Osteoblast (primary cell): ENCODE results near the gene DLD. TPM values are rescaled to one million over a fixed set of nuclear protein-coding genes. Genes with fewer than 3 reads are reported as not detected.
"Not testable (repeated sequence)": the region's sequence is repeated elsewhere in the genome, so short reads cannot be mapped to it uniquely, and the experiment has no call there.

Experiments
- DNase-seq: peaks from one replicate; pipeline ENCODE4 v3.0.0; 2011; ENCODE audit warnings: low spot score, mixed read lengths; ENCODE audit not compliant: insufficient read length; ENCODE audit errors: missing footprints
- H2AFZ ChIP-seq: 2 replicates; pipeline ENCODE4 v1.6.0; 2011; ENCODE audit warnings: mild to moderate bottlenecking, low read length
- H3K27ac ChIP-seq: 2 replicates; pipeline ENCODE4 v1.5.1; 2011; ENCODE audit warnings: mild to moderate bottlenecking, low read depth, low read length, moderate library complexity
- H3K27me3 ChIP-seq: 2 replicates; pipeline ENCODE4 v1.6.0; 2012; ENCODE audit warnings: mild to moderate bottlenecking, control low read depth, inconsistent platforms, low read length, moderate library complexity; ENCODE audit not compliant: insufficient read depth
- H3K36me3 ChIP-seq: 2 replicates; pipeline ENCODE4 v1.5.1; 2011; ENCODE audit warnings: mild to moderate bottlenecking, low read length, control low read depth, moderate library complexity; ENCODE audit not compliant: insufficient read depth
- H3K4me1 ChIP-seq: 2 replicates; pipeline ENCODE4 v1.5.1; 2011; ENCODE audit warnings: mild to moderate bottlenecking, low read length, control low read depth, moderate library complexity; ENCODE audit not compliant: insufficient read depth
- H3K4me2 ChIP-seq: 2 replicates; pipeline ENCODE4 v1.6.0; 2011; ENCODE audit warnings: mild to moderate bottlenecking, low read length; ENCODE audit not compliant: insufficient read depth
- H3K4me3 ChIP-seq: fragments of 200-600 bp; sonication (generic); 3 replicates; pipeline ENCODE4 v1.5.1; 2012; ENCODE audit warnings: mild to moderate bottlenecking, low read length, inconsistent platforms; ENCODE audit not compliant: insufficient read depth
- H3K79me2 ChIP-seq: 2 replicates; pipeline ENCODE4 v1.6.0; 2012; ENCODE audit warnings: mild to moderate bottlenecking, low read length, control low read depth, inconsistent platforms; ENCODE audit not compliant: insufficient read depth
- H3K9me3 ChIP-seq: 2 replicates; pipeline ENCODE4 v1.5.1; 2011; ENCODE audit warnings: low read depth, low read length, control low read depth
- H4K20me1 ChIP-seq: 2 replicates; pipeline ENCODE4 v1.6.0; 2012; ENCODE audit warnings: mild to moderate bottlenecking, low read length, control low read depth; ENCODE audit not compliant: insufficient read depth
- CTCF ChIP-seq: IDR thresholded peaks from 2 replicates; pipeline ENCODE4 v1.5.1; 2011; ENCODE audit warnings: mild to moderate bottlenecking, low read depth, low read length, moderate library complexity; ENCODE audit errors: extremely low read depth
- total RNA-seq: library from RNA; depleted of rRNA; stranded (reverse); fragments of >200 nt; gene quantifications from 2 replicates; pipeline ENCODE4 v1.2.3, GENCODE V29; 2012

The DLD gene
- total RNA-seq, 1 donor = 53.6 TPM

GRCh38 chr7:107882766-107883165, 8.2 kb upstream of the DLD start:
- H3K27me3 ChIP-seq = peaks cover 27% of the 10 kb centered on the region
- no peak for TF ChIP-seq CTCF
- no peaks in the 10 kb centered on the region for H3K4me1 ChIP-seq
- no peaks in the 10 kb centered on the region for H4K20me1 ChIP-seq
- no peaks in the 10 kb centered on the region for H3K79me2 ChIP-seq
- no peak for DNase-seq
- no peak overlapping the region for H3K4me2 ChIP-seq
- no peaks in the 10 kb centered on the region for H3K36me3 ChIP-seq
- H3K4me3 ChIP-seq = no peak overlapping the region
- no peaks in the 10 kb centered on the region for H3K9me3 ChIP-seq
- H3K27ac ChIP-seq = no peak overlapping the region
- H2AFZ ChIP-seq = no peak overlapping the region

- Histone ChIP-seq H4K20me1 (no peaks in the 10 kb centered on the region), H3K27ac (no peak overlapping the region), H3K4me1 (no peaks in the 10 kb centered on the region), H3K27me3 (peaks cover 27% of the 10 kb centered on the region), H3K4me2 (no peak overlapping the region), H3K4me3 (no peak overlapping the region), H2AFZ (no peak overlapping the region), H3K9me3 (no peaks in the 10 kb centered on the region), H3K79me2 (no peaks in the 10 kb centered on the region), H3K36me3 (no peaks in the 10 kb centered on the region)
- no peak for TF ChIP-seq CTCF
- no peak for DNase-seq
Observed at GRCh38 chr7:107884066-107884818, 6.7 kb upstream of the DLD start.

- H3K27me3 ChIP-seq = peaks cover 13% of the 10 kb centered on the region
- H2AFZ ChIP-seq, H3K9me3 ChIP-seq, H3K36me3 ChIP-seq, H3K4me3 ChIP-seq, H4K20me1 ChIP-seq, DNase-seq, H3K4me2 ChIP-seq, H3K27ac ChIP-seq: not testable (repeated sequence)
- H3K4me1 ChIP-seq = peaks cover 16% of the 10 kb centered on the region
- peaks cover 18% of the 10 kb centered on the region for H3K79me2 ChIP-seq
Observed at GRCh38 chr7:107887827-107888226, 3.2 kb upstream of the DLD start.

- no peaks in the 10 kb centered on the region for H3K9me3 ChIP-seq
- no peak overlapping the region for H3K27ac ChIP-seq
- no peak for TF ChIP-seq CTCF
- DNase-seq = no peak
- H3K4me2 ChIP-seq = peak overlapping the region; percentile 99
- peaks cover 23% of the 10 kb centered on the region for H3K4me1 ChIP-seq
- peaks cover 18% of the 10 kb centered on the region for H4K20me1 ChIP-seq
- peaks cover 8% of the 10 kb centered on the region for H3K36me3 ChIP-seq
- peaks cover 40% of the 10 kb centered on the region for H3K79me2 ChIP-seq
- peak overlapping the region; percentile 98 for H2AFZ ChIP-seq
- H3K4me3 ChIP-seq = no peak overlapping the region
- H3K27me3 ChIP-seq = peaks cover 12% of the 10 kb centered on the region
Observed at GRCh38 chr7:107889992-107890391, 991 bp upstream of the DLD start.
